HEK293T (cell line): Measurements from ENCODE around the gene PDE4B.
"Not testable (repeated sequence)": the region's sequence is repeated elsewhere in the genome, so short reads cannot be mapped to it uniquely, and the experiment has no call there.

Experiments
- CTCF ChIA-PET: fragments of 350-600 bp; formaldehyde crosslinking; extraction: SDS; loops from one replicate; lab custom pipeline; 2021; ENCODE audit warnings: antibody characterized with exemption, inconsistent platforms; lab: Yijun Ruan, JAX
- POLR2A ChIA-PET: fragments of 350-600 bp; formaldehyde crosslinking; extraction: SDS; loops from one replicate; lab custom pipeline; 2020; ENCODE audit warnings: antibody characterized with exemption, inconsistent platforms; lab: Yijun Ruan, JAX
- DNase-seq: peaks from one replicate; pipeline ENCODE4 v3.0.0; 2012; ENCODE audit warnings: mixed read lengths; ENCODE audit errors: extremely low spot score
- ARNT ChIP-seq: fragments of 450-650 bp; IDR thresholded peaks from 2 replicates; pipeline ENCODE4 v1.6.1; 2017; ENCODE audit warnings: mild to moderate bottlenecking
- BHLHE40 ChIP-seq: fragments of 450-650 bp; IDR thresholded peaks from 2 replicates; pipeline ENCODE4 v1.6.1; 2016; ENCODE audit warnings: mild to moderate bottlenecking, moderate library complexity, borderline replicate concordance
- CTBP1 ChIP-seq: fragments of 450-650 bp; IDR thresholded peaks from 2 replicates; pipeline ENCODE4 v1.6.1; 2016; ENCODE audit warnings: borderline replicate concordance
- ELF4 ChIP-seq: fragments of 450-650 bp; IDR thresholded peaks from 2 replicates; pipeline ENCODE4 v1.6.1; 2017; ENCODE audit warnings: antibody characterized with exemption
- FOXA1 ChIP-seq: fragments of 450-650 bp; IDR thresholded peaks from 2 replicates; pipeline ENCODE4 v1.6.1; 2016; ENCODE audit warnings: mild to moderate bottlenecking
- FOXK2 ChIP-seq: fragments of 450-650 bp; IDR thresholded peaks from 2 replicates; pipeline ENCODE4 v1.6.1; 2016; ENCODE audit warnings: mild to moderate bottlenecking
- FOXM1 ChIP-seq: fragments of 450-650 bp; IDR thresholded peaks from 2 replicates; pipeline ENCODE4 v1.6.1; 2017; ENCODE audit warnings: mild to moderate bottlenecking, borderline replicate concordance
- HDGF ChIP-seq: fragments of 450-650 bp; IDR thresholded peaks from 2 replicates; pipeline ENCODE4 v1.6.1; 2017; ENCODE audit warnings: antibody characterized with exemption, borderline replicate concordance
- L3MBTL2 ChIP-seq: fragments of 450-650 bp; conservative IDR thresholded peaks from 2 replicates; pipeline ENCODE4 v1.6.1; 2016; ENCODE audit warnings: mild to moderate bottlenecking
- LEF1 ChIP-seq: fragments of 450-650 bp; IDR thresholded peaks from 2 replicates; pipeline ENCODE4 v1.6.1; 2017; ENCODE audit warnings: mild to moderate bottlenecking, borderline replicate concordance
- NFRKB ChIP-seq: fragments of 450-650 bp; IDR thresholded peaks from 2 replicates; pipeline ENCODE4 v1.6.1; 2016; ENCODE audit warnings: mild to moderate bottlenecking, moderate library complexity
- PKNOX1 ChIP-seq: fragments of 450-650 bp; IDR thresholded peaks from 2 replicates; pipeline ENCODE4 v1.6.1; 2016
- SP1 ChIP-seq: fragments of 450-650 bp; IDR thresholded peaks from 2 replicates; pipeline ENCODE4 v1.6.1; 2017
- SUZ12 ChIP-seq: fragments of 450-650 bp; IDR thresholded peaks from 2 replicates; pipeline ENCODE4 v1.6.1; 2016; ENCODE audit warnings: mild to moderate bottlenecking
- TARDBP ChIP-seq: fragments of 450-650 bp; IDR thresholded peaks from 2 replicates; pipeline ENCODE4 v1.6.1; 2016
- ZNF384 ChIP-seq: fragments of 450-650 bp; IDR thresholded peaks from 2 replicates; pipeline ENCODE4 v1.6.1; 2016

The PDE4B gene

GRCh38 chr1:65846866-65847265 is 54.2 kb downstream of the PDE4B start:
- DNase-seq = no peak
- TF ChIP-seq TARDBP (no peak), ELF4 (no peak), NFRKB (no peak), ZNF384 (no peak), PKNOX1 (no peak), LEF1 (no peak), ARNT (no peak), SP1 (no peak), CTBP1 (no peak), FOXM1 (no peak), L3MBTL2 (no peak), HDGF (no peak), FOXK2 (no peak), BHLHE40 (no peak)
- ChIA-PET POLR2A (no interaction called here), CTCF (no interaction called here)

- TF ChIP-seq LEF1 (no peak), NFRKB (no peak), HDGF (no peak), SUZ12 (no peak), CTBP1 (no peak), ELF4 (no peak), TARDBP (no peak), FOXA1 (no peak), ZNF384 (no peak), ARNT (no peak), BHLHE40 (no peak), PKNOX1 (no peak), SP1 (no peak), L3MBTL2 (no peak), FOXM1 (no peak), FOXK2 (no peak)
- ChIA-PET POLR2A (no interaction called here), CTCF (no interaction called here)
- no peak for DNase-seq
These were observed 57.6 kb downstream of the PDE4B start for GRCh38 chr1:65850281-65850680.

GRCh38 chr1:65856591-65856990 is 63.9 kb downstream of the PDE4B start:
- CTCF ChIA-PET, DNase-seq, POLR2A ChIA-PET: not testable (repeated sequence)

- CTCF ChIA-PET = no interaction called here
- POLR2A ChIA-PET = no interaction called here
- TF ChIP-seq HDGF (no peak), PKNOX1 (no peak), L3MBTL2 (no peak), SP1 (no peak), LEF1 (no peak), FOXK2 (no peak), NFRKB (no peak), TARDBP (no peak), ARNT (no peak), ZNF384 (no peak), CTBP1 (no peak), BHLHE40 (no peak), FOXM1 (no peak), SUZ12 (no peak), ELF4 (no peak), FOXA1 (no peak)
- DNase-seq = no peak
These were observed 73.7 kb downstream of the PDE4B start for GRCh38 chr1:65866439-65866838.

GRCh38 chr1:65872301-65872700 is 79.6 kb downstream of the PDE4B start:
- CTCF ChIA-PET = no interaction called here
- DNase-seq = no peak
- TF ChIP-seq FOXA1 = no peak
- no peak for TF ChIP-seq ELF4
- no peak for TF ChIP-seq PKNOX1
- POLR2A ChIA-PET = no interaction called here

- DNase-seq, CTCF ChIA-PET, POLR2A ChIA-PET: not testable (repeated sequence)
These were observed 85.6 kb downstream of the PDE4B start for GRCh38 chr1:65878342-65878741.

- POLR2A ChIA-PET = no interaction called here
- CTCF ChIA-PET = no interaction called here
- no peak for DNase-seq
- TF ChIP-seq NFRKB = no peak
These were observed 87.9 kb downstream of the PDE4B start for GRCh38 chr1:65880611-65881010.
